ENCODE results near the gene HOXA13.

GRCh38 chr7:27237735-27238334 is 37.9 kb upstream of the HOXA13 start:
- TF ChIP-seq CTCF (IDR thresholded peaks at IDR 0.05) (no peak), POLR2A (IDR thresholded peaks at IDR 0.05) (no peak), EP300 (IDR thresholded peaks at IDR 0.05) (no peak)

Data from tibial nerve (tissue), 4 donors.